Bronchial epithelial cell (primary cell): ENCODE measurements around the gene CLSTN2. TPM values are rescaled to one million over a fixed set of nuclear protein-coding genes. Genes with fewer than 3 reads are reported as not detected.

Experiments used
- DNase-seq: peaks from one replicate; pipeline ENCODE4 v3.0.0-alpha.2; 2010; ENCODE audit warnings: low read depth
- FAIRE-seq: peaks from 2 replicates; lab custom pipeline; 2011; peaks lifted over from hg19 to GRCh38; lab: Jason Lieb, UNC
- H3K27me3 ChIP-seq: 2 replicates; pipeline ENCODE4 v1.5.1; 2011; ENCODE audit warnings: low read length; ENCODE audit not compliant: control insufficient read depth, insufficient read depth
- H3K36me3 ChIP-seq: 2 replicates; pipeline ENCODE4 v1.5.1; 2011; ENCODE audit warnings: low read length; ENCODE audit not compliant: control insufficient read depth, insufficient read depth
- H3K4me3 ChIP-seq: 2 replicates; pipeline ENCODE4 v1.5.1; 2011; ENCODE audit warnings: mild to moderate bottlenecking, low read depth, low read length, control low read depth
- CTCF ChIP-seq: IDR thresholded peaks from 2 replicates; pipeline ENCODE4 v1.5.1; 2011; ENCODE audit warnings: mild to moderate bottlenecking, moderate library complexity, low read length, control low read depth, inconsistent platforms; ENCODE audit not compliant: insufficient read depth, severe bottlenecking
- total RNA-seq: library from RNA; depleted of rRNA; stranded (reverse); fragments of >200 nt; gene quantifications from 2 replicates; pipeline ENCODE4 v1.2.1, GENCODE V29; 2014

The CLSTN2 gene
- total RNA-seq, 1 donor from 2014 or later, result 0.26 TPM

- no peak for FAIRE-seq
- Histone ChIP-seq H3K4me3 (no peak overlapping the region), H3K36me3 (no peaks in the 10 kb centered on the region), H3K27me3 (no peaks in the 10 kb centered on the region)
- no peak for TF ChIP-seq CTCF
- no peak for DNase-seq
Measured at GRCh38 chr3:139987908-139988307, 52.9 kb downstream of the CLSTN2 start.

- FAIRE-seq, result no peak
- Histone ChIP-seq H3K36me3 (no peaks in the 10 kb centered on the region), H3K27me3 (no peaks in the 10 kb centered on the region), H3K4me3 (no peak overlapping the region)
- no peak for TF ChIP-seq CTCF
- DNase-seq, result no peak
Measured at GRCh38 chr3:139988472-139989156, 53.6 kb downstream of the CLSTN2 start.

GRCh38 chr3:139994891-139995290 is 59.9 kb downstream of the CLSTN2 start:
- FAIRE-seq, result no peak
- no peak for TF ChIP-seq CTCF

GRCh38 chr3:140004271-140004670 is 69.3 kb downstream of the CLSTN2 start:
- H3K36me3 ChIP-seq, result no peaks in the 10 kb centered on the region
- FAIRE-seq (no peak), DNase-seq (no peak)
- H3K4me3 ChIP-seq, result no peak overlapping the region
- no peak for TF ChIP-seq CTCF
- no peaks in the 10 kb centered on the region for H3K27me3 ChIP-seq

More at GRCh38 chr3:139994891-139995290, 59.9 kb downstream of the CLSTN2 start:
- no peak for DNase-seq
- H3K36me3 ChIP-seq, result no peaks in the 10 kb centered on the region
- no peak overlapping the region for H3K4me3 ChIP-seq
- no peaks in the 10 kb centered on the region for H3K27me3 ChIP-seq

- TF ChIP-seq CTCF, result no peak
- FAIRE-seq (no peak), DNase-seq (no peak)
- H3K27me3 ChIP-seq, result no peaks in the 10 kb centered on the region
- H3K36me3 ChIP-seq, result no peaks in the 10 kb centered on the region
- no peak overlapping the region for H3K4me3 ChIP-seq
Measured at GRCh38 chr3:140006331-140006730, 71.3 kb downstream of the CLSTN2 start.

- FAIRE-seq (no peak), DNase-seq (no peak)
- H3K4me3 ChIP-seq, result no peak overlapping the region
- no peaks in the 10 kb centered on the region for H3K27me3 ChIP-seq
- TF ChIP-seq CTCF, result no peak
- no peaks in the 10 kb centered on the region for H3K36me3 ChIP-seq
Measured at GRCh38 chr3:140007081-140007480, 72.1 kb downstream of the CLSTN2 start.
